CD8-positive, alpha-beta memory T cell (primary cell): ENCODE results near the gene NPAS2. TPM values are rescaled to one million over a fixed set of nuclear protein-coding genes. Genes with fewer than 3 reads are reported as not detected.

Experiments
- CTCF ChIA-PET: fragments of 350-600 bp; sonication (Branson Sonifier 250); formaldehyde crosslinking; loops from one replicate; lab custom pipeline; 2021; ENCODE audit warnings: antibody characterized with exemption; lab: Charles Lee
- POLR2A ChIA-PET: fragments of 350-600 bp; sonication (Branson Sonifier 250); formaldehyde crosslinking; loops from one replicate; lab custom pipeline; 2021; ENCODE audit warnings: antibody characterized with exemption; lab: Charles Lee
- DNase-seq, 5 donors: peaks; one replicate each; pipeline versions ENCODE4 v3.0.0 to v3.0.0-alpha.2; 2020 to 2022; ENCODE audit warnings: mixed read lengths in 1 of 5
- H3K27ac ChIP-seq: one replicate; pipeline ENCODE4 v1.7.0; 2013; ENCODE audit warnings: low read depth, mild to moderate bottlenecking, low read length, moderate library complexity
- H3K27me3 ChIP-seq: 2 replicates; pipeline ENCODE4 v1.7.0; 2013; ENCODE audit warnings: low read length, mild to moderate bottlenecking; ENCODE audit not compliant: insufficient read depth, poor library complexity, severe bottlenecking
- H3K36me3 ChIP-seq: 2 replicates; pipeline ENCODE4 v1.7.0; 2013; ENCODE audit warnings: mild to moderate bottlenecking, low read length, moderate library complexity; ENCODE audit not compliant: insufficient read depth
- H3K4me1 ChIP-seq: 2 replicates; pipeline ENCODE4 v1.7.0; 2013; ENCODE audit warnings: mild to moderate bottlenecking, low read length, moderate library complexity; ENCODE audit not compliant: insufficient read depth
- H3K4me3 ChIP-seq: 2 replicates; pipeline ENCODE4 v1.7.0; 2013; ENCODE audit warnings: mild to moderate bottlenecking, low read length
- H3K9me3 ChIP-seq: 2 replicates; pipeline ENCODE4 v1.7.0; 2013; ENCODE audit warnings: mild to moderate bottlenecking, low read length
- H3K27ac Mint-ChIP-seq, 8 donors: one replicate each; pipeline ENCODE4 v1.8.0; 2020 to 2021; ENCODE audit warnings: mixed read lengths in 8 of 8, mild to moderate bottlenecking in 6 of 8, inconsistent platforms in 3 of 8, moderate library complexity in 3 of 8
- H3K27me3 Mint-ChIP-seq, 2 donors: one replicate each; pipeline ENCODE4 v1.8.0; 2020 to 2021; ENCODE audit warnings: mixed read lengths in 2 of 2, mild to moderate bottlenecking in 1 of 2, moderate library complexity in 1 of 2
- H3K36me3 Mint-ChIP-seq, 3 donors: one replicate each; pipeline ENCODE4 v1.8.0; 2020 to 2021; ENCODE audit warnings: mixed read lengths in 3 of 3, inconsistent platforms in 1 of 3, mild to moderate bottlenecking in 1 of 3
- H3K4me1 Mint-ChIP-seq, 3 donors: one replicate each; pipeline ENCODE4 v1.8.0; 2020 to 2021; ENCODE audit warnings: mixed read lengths in 3 of 3, inconsistent platforms in 1 of 3, mild to moderate bottlenecking in 1 of 3
- H3K4me3 Mint-ChIP-seq, 7 donors: one replicate each; pipeline ENCODE4 v1.8.0; 2020 to 2021; ENCODE audit warnings: mixed read lengths in 7 of 7, mild to moderate bottlenecking in 6 of 7, moderate library complexity in 4 of 7, inconsistent platforms in 2 of 7
- H3K9me3 Mint-ChIP-seq, 5 donors: one replicate each; pipeline ENCODE4 v1.8.0; 2020 to 2022; ENCODE audit warnings: mixed read lengths in 5 of 5, mild to moderate bottlenecking in 3 of 5, moderate library complexity in 2 of 5, inconsistent platforms in 1 of 5
- polyA plus RNA-seq: library from polyadenylated mRNA; unstranded; fragments of 300-500 nt; fragmentation: Illumina TruSeq; gene quantifications from one replicate; pipeline ENCODE4 v1.2.3, GENCODE V29; 2021
- total RNA-seq, 2 experiments: library from RNA; stranded (reverse); gene quantifications; one replicate each; pipeline ENCODE4 v1.2.3, GENCODE V29; 2021

NPAS2 gene
- total and polyA plus RNA-seq, 3 experiments from 2014 or later: 0.75 to 1.8 (median 1.1) TPM

DNA sequence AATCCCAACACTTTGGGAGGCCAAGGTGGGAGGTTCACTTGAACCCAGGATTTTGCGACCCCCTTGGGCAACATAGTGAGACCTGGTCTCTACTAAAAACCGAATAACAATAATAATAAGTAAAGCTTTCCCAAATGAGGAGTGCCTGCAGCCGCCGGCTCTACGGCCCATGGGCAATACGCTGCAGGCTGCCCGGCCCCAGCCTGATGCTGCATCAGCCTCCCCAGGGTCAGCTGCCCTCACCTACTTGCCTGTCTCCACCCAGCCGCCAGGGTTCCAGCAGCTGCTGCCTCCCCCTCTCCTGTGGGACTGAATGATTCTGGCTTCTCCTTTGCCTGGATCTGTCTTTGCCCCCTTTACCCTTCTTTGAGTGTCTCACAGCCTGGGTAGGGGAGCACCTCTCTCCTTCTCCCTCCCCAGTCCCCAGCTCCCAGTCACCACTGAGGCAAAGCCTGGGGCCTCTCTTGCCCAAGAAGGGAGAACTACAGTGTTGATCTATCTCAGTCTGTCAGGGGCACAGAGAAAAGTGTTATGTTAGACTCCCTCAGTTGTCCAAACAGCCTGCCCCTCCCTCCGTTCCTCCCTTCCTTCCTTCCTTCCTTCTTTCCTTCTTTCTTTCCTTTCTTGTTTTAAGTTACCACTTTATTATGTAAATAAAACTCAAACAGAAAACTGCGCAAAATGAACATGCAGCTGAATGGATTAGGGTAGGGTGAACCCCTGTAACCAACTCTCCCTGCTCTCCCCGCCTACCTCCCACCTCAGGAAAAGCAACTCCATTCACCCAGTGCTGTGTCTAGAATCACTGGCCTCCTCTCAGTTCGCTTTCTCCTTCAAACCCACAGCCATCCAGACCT is 38.2 kb upstream of the NPAS2 start:
- peaks cover 0 to 11% of the 10 kb centered on the region in 2 donors for H3K27me3 Mint-ChIP-seq
- no peak for DNase-seq
- H3K4me1 ChIP-seq: no peaks in the 10 kb centered on the region
- H3K9me3 Mint-ChIP-seq: no peaks in the 10 kb centered on the region
- no peaks in the 10 kb centered on the region for H3K36me3 ChIP-seq
- no peaks in the 10 kb centered on the region for H3K9me3 ChIP-seq
- POLR2A ChIA-PET: no interaction called here
- no peak overlapping the region for H3K27ac Mint-ChIP-seq
- no peak overlapping the region for H3K27ac ChIP-seq
- H3K36me3 Mint-ChIP-seq: no peaks in the 10 kb centered on the region
- H3K4me3 ChIP-seq: no peak overlapping the region
- H3K4me3 Mint-ChIP-seq: no peak overlapping the region
- CTCF ChIA-PET: no interaction called here
- H3K4me1 Mint-ChIP-seq: no peaks in the 10 kb centered on the region
- no peaks in the 10 kb centered on the region for H3K27me3 ChIP-seq

GRCh38 chr2:100782380-100782878 is 37.5 kb upstream of the NPAS2 start:
- no peaks in the 10 kb centered on the region for H3K4me1 ChIP-seq
- no peaks in the 10 kb centered on the region for H3K9me3 ChIP-seq
- Mint-ChIP-seq H3K27me3 (peaks cover 0 to 11% of the 10 kb centered on the region in 2 donors), H3K4me3 (no peak overlapping the region), H3K36me3 (no peaks in the 10 kb centered on the region), H3K9me3 (no peaks in the 10 kb centered on the region), H3K27ac (no peak overlapping the region), H3K4me1 (no peaks in the 10 kb centered on the region)
- no peaks in the 10 kb centered on the region for H3K27me3 ChIP-seq
- H3K27ac ChIP-seq: no peak overlapping the region
- no peak for DNase-seq
- ChIA-PET POLR2A (no interaction called here), CTCF (no interaction called here)
- H3K4me3 ChIP-seq: no peak overlapping the region
- H3K36me3 ChIP-seq: no peaks in the 10 kb centered on the region

- no peak overlapping the region for H3K4me3 Mint-ChIP-seq
- H3K27me3 ChIP-seq: no peaks in the 10 kb centered on the region
- no peaks in the 10 kb centered on the region for H3K9me3 Mint-ChIP-seq
- CTCF ChIA-PET: no interaction called here
- no peaks in the 10 kb centered on the region for H3K4me1 ChIP-seq
- H3K36me3 ChIP-seq: no peaks in the 10 kb centered on the region
- H3K27me3 Mint-ChIP-seq: peaks cover 0 to 7% of the 10 kb centered on the region in 2 donors
- H3K9me3 ChIP-seq: no peaks in the 10 kb centered on the region
- no peak overlapping the region for H3K27ac Mint-ChIP-seq
- POLR2A ChIA-PET: no interaction called here
- no peak overlapping the region for H3K4me3 ChIP-seq
- DNase-seq: no peak
- peaks cover 0 to 3% (median 0%) of the 10 kb centered on the region in 3 donors for H3K4me1 Mint-ChIP-seq
- no peaks in the 10 kb centered on the region for H3K36me3 Mint-ChIP-seq
- no peak overlapping the region for H3K27ac ChIP-seq
Measured at GRCh38 chr2:100783987-100784386, 36.0 kb upstream of the NPAS2 start.

GRCh38 chr2:100784681-100785080 is 35.3 kb upstream of the NPAS2 start:
- Mint-ChIP-seq H3K36me3 (no peaks in the 10 kb centered on the region), H3K27me3 (peaks cover 0 to 7% of the 10 kb centered on the region in 2 donors), H3K27ac (no peak overlapping the region), H3K4me3 (no peak overlapping the region), H3K4me1 (peaks cover 0 to 3% (median 0%) of the 10 kb centered on the region in 3 donors), H3K9me3 (no peaks in the 10 kb centered on the region)
- Histone ChIP-seq H3K4me3 (no peak overlapping the region), H3K9me3 (no peaks in the 10 kb centered on the region), H3K27me3 (no peaks in the 10 kb centered on the region), H3K4me1 (no peaks in the 10 kb centered on the region), H3K27ac (no peak overlapping the region), H3K36me3 (no peaks in the 10 kb centered on the region)
- DNase-seq: no peak
- ChIA-PET POLR2A (no interaction called here), CTCF (no interaction called here)

DNA sequence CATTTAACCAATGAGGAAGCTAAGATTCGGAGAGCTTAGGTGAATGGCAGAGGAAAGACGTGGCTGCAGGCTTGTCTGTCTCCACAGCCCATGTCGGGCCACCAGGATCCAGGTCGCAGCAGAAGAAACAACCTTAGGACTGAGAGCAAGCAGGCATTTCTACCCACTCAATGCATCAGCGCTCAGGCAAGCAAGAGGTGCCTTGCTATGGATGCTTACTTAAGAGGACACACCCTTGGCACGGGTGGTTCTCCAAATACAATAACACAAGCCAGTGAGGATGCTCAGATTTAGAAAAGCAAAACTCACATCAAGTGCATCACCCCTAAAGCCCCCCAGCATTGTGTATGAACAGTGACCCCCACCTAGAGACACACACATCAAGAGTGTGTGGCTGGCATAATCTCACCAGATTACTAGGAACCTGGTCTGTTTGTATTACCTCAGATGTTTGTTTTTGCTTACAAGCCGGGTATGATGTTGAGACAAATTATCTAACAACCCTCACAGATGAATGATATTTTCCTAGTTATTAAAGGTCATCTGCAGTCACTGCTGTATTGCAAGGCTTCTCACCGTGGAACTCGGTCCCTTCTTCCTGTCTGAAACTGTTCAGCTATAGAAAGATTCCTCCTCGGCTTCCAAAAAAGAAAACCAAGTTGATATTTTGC is 34.2 kb upstream of the NPAS2 start:
- Mint-ChIP-seq H3K4me3 (no peak overlapping the region), H3K9me3 (no peaks in the 10 kb centered on the region), H3K27ac (peak overlapping the region in 1 of 8 donors; percentile 9), H3K4me1 (peaks cover 0 to 3% (median 0%) of the 10 kb centered on the region in 3 donors), H3K36me3 (no peaks in the 10 kb centered on the region), H3K27me3 (peaks cover 0 to 7% of the 10 kb centered on the region in 2 donors)
- no peak overlapping the region for H3K4me3 ChIP-seq
- H3K36me3 ChIP-seq: no peaks in the 10 kb centered on the region
- H3K27ac ChIP-seq: no peak overlapping the region
- CTCF ChIA-PET: no interaction called here
- POLR2A ChIA-PET: no interaction called here
- no peaks in the 10 kb centered on the region for H3K27me3 ChIP-seq
- no peaks in the 10 kb centered on the region for H3K4me1 ChIP-seq
- no peaks in the 10 kb centered on the region for H3K9me3 ChIP-seq
- no peak for DNase-seq

- no peaks in the 10 kb centered on the region for H3K9me3 ChIP-seq
- ChIA-PET CTCF (interaction anchor here (1.7 kb wide), 1 partner anchor 21 kb away, joined by 3 read pairs; no protein-coding TSS in a partner anchor), POLR2A (no interaction called here)
- H3K4me1 ChIP-seq: no peaks in the 10 kb centered on the region
- H3K4me3 Mint-ChIP-seq: no peak overlapping the region
- no peaks in the 10 kb centered on the region for H3K27me3 ChIP-seq
- no peak for DNase-seq
- H3K27ac ChIP-seq: no peak overlapping the region
- H3K4me1 Mint-ChIP-seq: peaks cover 0 to 3% (median 0%) of the 10 kb centered on the region in 3 donors
- no peaks in the 10 kb centered on the region for H3K36me3 ChIP-seq
- no peak overlapping the region for H3K4me3 ChIP-seq
- H3K36me3 Mint-ChIP-seq: no peaks in the 10 kb centered on the region
- H3K27me3 Mint-ChIP-seq: peaks cover 0 to 8% of the 10 kb centered on the region in 2 donors
- H3K27ac Mint-ChIP-seq: no peak overlapping the region
- H3K9me3 Mint-ChIP-seq: no peaks in the 10 kb centered on the region
Measured at GRCh38 chr2:100786297-100786658, 33.7 kb upstream of the NPAS2 start.

- Histone ChIP-seq H3K36me3 (no peaks in the 10 kb centered on the region), H3K4me3 (no peak overlapping the region), H3K27ac (no peak overlapping the region), H3K4me1 (no peaks in the 10 kb centered on the region), H3K9me3 (no peaks in the 10 kb centered on the region), H3K27me3 (no peaks in the 10 kb centered on the region)
- H3K27ac Mint-ChIP-seq: no peak overlapping the region
- no peak for DNase-seq
- H3K36me3 Mint-ChIP-seq: no peaks in the 10 kb centered on the region
- POLR2A ChIA-PET: no interaction called here
- peaks cover 0 to 3% (median 0%) of the 10 kb centered on the region in 3 donors for H3K4me1 Mint-ChIP-seq
- H3K9me3 Mint-ChIP-seq: no peaks in the 10 kb centered on the region
- no peak overlapping the region for H3K4me3 Mint-ChIP-seq
- H3K27me3 Mint-ChIP-seq: peaks cover under 1 to 11% of the 10 kb centered on the region in 2 donors
- CTCF ChIA-PET: interaction anchor here (1.7 kb wide), 1 partner anchor 21 kb away, joined by 3 read pairs; no protein-coding TSS in a partner anchor
Measured at GRCh38 chr2:100786985-100787384, 33.0 kb upstream of the NPAS2 start.

DNA sequence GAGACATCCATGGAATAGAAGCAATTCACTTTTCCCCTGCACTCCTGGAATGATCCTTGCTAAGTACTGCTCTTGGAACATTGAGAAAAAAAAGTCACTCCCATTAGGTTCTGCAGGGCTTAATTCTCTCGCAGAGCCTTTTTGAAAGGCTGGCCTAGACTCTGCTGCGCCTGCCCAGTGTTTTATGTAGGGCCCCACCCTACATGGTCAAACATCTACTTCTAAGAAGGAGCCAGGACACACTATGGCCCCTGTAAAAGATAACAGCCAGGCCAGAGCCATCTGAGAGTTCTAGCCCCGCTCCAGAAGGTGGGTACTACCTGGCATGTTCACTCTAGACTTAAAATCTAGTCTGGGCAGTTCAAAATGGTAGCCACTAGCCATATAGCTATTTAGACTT is 30.6 kb upstream of the NPAS2 start:
- H3K36me3 Mint-ChIP-seq: no peaks in the 10 kb centered on the region
- H3K27ac Mint-ChIP-seq: peak overlapping the region in 1 of 8 donors; percentile 45
- no peaks in the 10 kb centered on the region for H3K9me3 ChIP-seq
- no peak overlapping the region for H3K27ac ChIP-seq
- DNase-seq: no peak
- H3K27me3 ChIP-seq: no peaks in the 10 kb centered on the region
- no peak overlapping the region for H3K4me3 Mint-ChIP-seq
- peaks cover 7 to 10% of the 10 kb centered on the region in 2 donors for H3K27me3 Mint-ChIP-seq
- H3K4me3 ChIP-seq: no peak overlapping the region
- POLR2A ChIA-PET: no interaction called here
- no peaks in the 10 kb centered on the region for H3K4me1 ChIP-seq
- peaks cover 0 to 3% (median 0%) of the 10 kb centered on the region in 3 donors for H3K4me1 Mint-ChIP-seq
- CTCF ChIA-PET: no interaction called here
- H3K36me3 ChIP-seq: no peaks in the 10 kb centered on the region
- no peaks in the 10 kb centered on the region for H3K9me3 Mint-ChIP-seq
